ENCODE measurements around the gene RAD51B. TPM values are rescaled to one million over a fixed set of nuclear protein-coding genes. Genes with fewer than 3 reads are reported as not detected.
A peak's percentile ranks its signal among the peaks of the same experiment; 100 is the strongest.

RAD51B gene
- polyA plus RNA-seq, 3 donors: 3.6 to 11.6 (median 9.4) TPM

GRCh38 chr14:68401317-68401716 is 581.7 kb downstream of the RAD51B start:
- Mint-ChIP-seq H3K27ac (peak overlapping the region in 1 of 7 donors; percentile 55), H3K9me3 (no peaks in the 10 kb centered on the region), H3K36me3 (peaks cover 0 to 4% of the 10 kb centered on the region in 2 donors), H3K4me1 (peaks cover 38% of the 10 kb centered on the region), H3K4me3 (no peak overlapping the region), H3K27me3 (ENCODE audit: low read depth in 3 of 3) (no peaks in the 10 kb centered on the region)
- Histone ChIP-seq H3K27me3 (ENCODE audit: control insufficient read depth in 2 of 2, insufficient read depth in 2 of 2, low read length in 2 of 2) (no peaks in the 10 kb centered on the region), H3K36me3 (replicated peaks in 1 of 2; ENCODE audit: control insufficient read depth in 1 of 2, insufficient read depth in 2 of 2, low read length in 2 of 2) (no peaks in the 10 kb centered on the region), H3K9me3 (replicated peaks in 1 of 2; ENCODE audit: control insufficient read depth in 1 of 2, insufficient read depth in 1 of 2, low read length in 2 of 2) (no peaks in the 10 kb centered on the region), H3K4me3 (replicated peaks in 1 of 3; ENCODE audit: low read depth in 2 of 3, low read length in 3 of 3) (no peak overlapping the region), H3K9ac (ENCODE audit: insufficient read depth, low read length, poor library complexity, severe bottlenecking) (no peak overlapping the region), H3K79me2 (ENCODE audit: insufficient read depth, low read length) (no peaks in the 10 kb centered on the region), H3K27ac (ENCODE audit: low read depth in 1 of 2, low read length in 2 of 2) (no peak overlapping the region), H4K20me1 (ENCODE audit: insufficient read depth, low read length) (no peaks in the 10 kb centered on the region), H2AFZ (ENCODE audit: insufficient read depth, low read depth, low read length, poor library complexity, severe bottlenecking) (no peak overlapping the region), H3K4me1 (ENCODE audit: control insufficient read depth in 1 of 2, insufficient read depth in 2 of 2, low read length in 2 of 2) (peaks cover 26% of the 10 kb centered on the region in 2 donors), H3K4me2 (replicated peaks; ENCODE audit: extremely low read depth, low read length, poor library complexity, severe bottlenecking) (no peak overlapping the region)
- intact Hi-C loops (cut with micrococcal nuclease): no loop called here
- 80% methylated on average over 1 of the region's 3 CpGs for WGBS (ENCODE audit: insufficient coverage)
- DNase-seq: no peak
- TF ChIP-seq CTCF (IDR thresholded peaks at IDR 0.05): no peak

- H3K4me3 ChIP-seq (replicated peaks in 1 of 3; ENCODE audit: low read depth in 2 of 3, low read length in 3 of 3): no peak overlapping the region
- H3K36me3 Mint-ChIP-seq: peaks cover 0 to 4% of the 10 kb centered on the region in 2 donors
- peaks cover 21% of the 10 kb centered on the region in 2 donors for H3K4me1 ChIP-seq (ENCODE audit: control insufficient read depth in 1 of 2, insufficient read depth in 2 of 2, low read length in 2 of 2)
- H3K27me3 ChIP-seq (ENCODE audit: control insufficient read depth in 2 of 2, insufficient read depth in 2 of 2, low read length in 2 of 2): no peaks in the 10 kb centered on the region
- no peak overlapping the region for H3K9ac ChIP-seq (ENCODE audit: insufficient read depth, low read length, poor library complexity, severe bottlenecking)
- H3K27ac Mint-ChIP-seq: no peak overlapping the region
- H3K27ac ChIP-seq (ENCODE audit: low read depth in 1 of 2, low read length in 2 of 2): no peak overlapping the region
- no peak overlapping the region for H3K4me3 Mint-ChIP-seq
- TF ChIP-seq CTCF (IDR thresholded peaks at IDR 0.05): no peak
- 94% methylated on average over 2 of the region's 4 CpGs for WGBS (ENCODE audit: insufficient coverage)
- H3K36me3 ChIP-seq (replicated peaks in 1 of 2; ENCODE audit: control insufficient read depth in 1 of 2, insufficient read depth in 2 of 2, low read length in 2 of 2): no peaks in the 10 kb centered on the region
- H3K79me2 ChIP-seq (ENCODE audit: insufficient read depth, low read length): no peaks in the 10 kb centered on the region
- H4K20me1 ChIP-seq (ENCODE audit: insufficient read depth, low read length): no peaks in the 10 kb centered on the region
- H3K27me3 Mint-ChIP-seq (ENCODE audit: low read depth in 3 of 3): no peaks in the 10 kb centered on the region
- no peaks in the 10 kb centered on the region for H3K9me3 Mint-ChIP-seq
- H3K9me3 ChIP-seq (replicated peaks in 1 of 2; ENCODE audit: control insufficient read depth in 1 of 2, insufficient read depth in 1 of 2, low read length in 2 of 2): no peaks in the 10 kb centered on the region
- no peak overlapping the region for H2AFZ ChIP-seq (ENCODE audit: insufficient read depth, low read depth, low read length, poor library complexity, severe bottlenecking)
- DNase-seq: no peak
- no peak overlapping the region for H3K4me2 ChIP-seq (replicated peaks; ENCODE audit: extremely low read depth, low read length, poor library complexity, severe bottlenecking)
- intact Hi-C loops (cut with micrococcal nuclease): no loop called here
- peaks cover 33% of the 10 kb centered on the region for H3K4me1 Mint-ChIP-seq
Observed at GRCh38 chr14:68401855-68402254, 582.3 kb downstream of the RAD51B start.
